GM19328 (cell line): ENCODE results near the gene RPS2.
"Not testable (repeated sequence)": the region's sequence is repeated elsewhere in the genome, so short reads cannot be mapped to it uniquely, and the experiment has no call there.

Experiments
- ATAC-seq: cut with Tn5 transposase; IDR thresholded peaks from one replicate; pipeline ENCODE4 v1.9.1; 2021; ENCODE audit warnings: mild to moderate bottlenecking, moderate library complexity; ENCODE audit not compliant: unreplicated experiment

Gene RPS2

DNA sequence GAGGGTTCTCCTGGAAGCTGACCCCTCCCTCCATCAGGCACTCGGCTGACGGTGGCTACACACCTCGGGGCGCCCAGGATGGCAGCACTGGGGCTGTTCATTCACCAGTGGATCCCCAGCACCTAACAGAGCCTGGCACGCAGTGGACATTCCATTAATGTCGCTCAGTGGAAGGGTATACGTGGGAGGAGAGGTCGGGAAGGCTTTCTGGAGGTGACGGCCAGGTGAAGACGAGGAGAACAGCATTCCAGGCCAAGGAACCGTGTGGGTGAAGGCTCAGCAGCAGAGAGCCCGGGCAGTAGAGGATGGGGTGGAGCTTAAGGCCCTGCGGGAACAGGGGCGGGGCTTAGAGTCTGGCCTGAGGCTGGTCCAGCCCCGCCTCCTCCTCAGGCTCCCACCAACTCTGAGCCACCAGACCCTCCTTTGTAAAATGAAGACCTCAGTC, 43.9 kb downstream of the RPS2 start:
- ATAC-seq, result no peak

GRCh38 chr16:1920122-1920521, 44.5 kb downstream of the RPS2 start:
- not testable (repeated sequence) for ATAC-seq

GRCh38 chr16:1919327-1919998, 45.2 kb downstream of the RPS2 start:
- no peak for ATAC-seq

GRCh38 chr16:1918351-1919326, 46.0 kb downstream of the RPS2 start, which contains the start of gene HS3ST6:
Gene HS3ST6 (minus strand): TSS chr16:1918415. CDS start chr16:1918323, 92 bp downstream.
- ATAC-seq, result no peak

GRCh38 chr16:1917665-1918350, 46.8 kb downstream of the RPS2 start:
- no peak for ATAC-seq

DNA sequence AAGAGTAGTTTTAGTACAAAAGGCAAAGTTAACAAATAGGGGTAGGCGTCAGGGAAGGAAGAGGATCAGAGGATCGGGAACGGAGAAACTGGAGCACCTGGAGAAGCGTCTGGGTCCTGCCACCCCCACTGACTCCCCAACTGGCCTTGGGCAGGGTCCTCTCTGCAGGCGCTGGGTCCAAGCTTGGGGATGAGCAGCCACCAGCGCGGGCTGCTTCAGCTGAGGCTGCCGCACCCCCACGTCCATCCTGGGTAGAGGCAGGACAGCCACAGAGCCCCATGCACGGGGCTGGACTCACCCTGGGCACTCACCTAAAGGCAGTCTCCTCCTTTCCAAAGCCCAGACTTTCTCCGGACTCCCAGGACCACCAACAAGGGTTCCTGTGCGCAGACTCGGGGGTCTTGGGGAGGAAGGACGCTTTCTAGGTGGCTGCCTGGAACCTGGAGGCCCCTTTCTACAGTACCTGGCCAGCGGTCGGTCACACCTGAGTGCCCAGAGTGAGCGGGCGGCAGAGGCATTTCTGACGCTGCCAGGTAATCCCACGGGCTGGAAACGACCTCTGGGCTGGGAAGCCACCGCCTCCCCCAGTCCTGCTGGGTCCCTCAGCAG, 47.5 kb downstream of the RPS2 start:
- no peak for ATAC-seq

DNA sequence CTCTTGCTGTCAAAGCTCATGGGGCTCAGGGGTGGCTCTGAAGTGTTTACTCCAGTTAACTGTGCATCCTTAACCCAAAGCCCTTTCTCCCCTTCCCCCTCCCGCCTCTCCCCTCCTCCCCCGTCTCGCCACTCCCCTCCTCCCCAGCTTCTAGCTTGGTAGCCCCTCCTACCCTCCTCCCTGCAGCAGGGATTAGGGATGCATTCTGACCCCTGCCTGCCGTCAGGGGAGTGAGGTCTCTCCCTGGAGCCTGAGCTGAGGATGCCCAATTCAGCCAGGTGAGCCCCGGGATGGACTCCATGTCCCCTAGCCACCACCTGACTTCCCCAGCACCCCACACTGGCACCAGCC, 48.0 kb downstream of the RPS2 start:
- ATAC-seq, result no peak

DNA sequence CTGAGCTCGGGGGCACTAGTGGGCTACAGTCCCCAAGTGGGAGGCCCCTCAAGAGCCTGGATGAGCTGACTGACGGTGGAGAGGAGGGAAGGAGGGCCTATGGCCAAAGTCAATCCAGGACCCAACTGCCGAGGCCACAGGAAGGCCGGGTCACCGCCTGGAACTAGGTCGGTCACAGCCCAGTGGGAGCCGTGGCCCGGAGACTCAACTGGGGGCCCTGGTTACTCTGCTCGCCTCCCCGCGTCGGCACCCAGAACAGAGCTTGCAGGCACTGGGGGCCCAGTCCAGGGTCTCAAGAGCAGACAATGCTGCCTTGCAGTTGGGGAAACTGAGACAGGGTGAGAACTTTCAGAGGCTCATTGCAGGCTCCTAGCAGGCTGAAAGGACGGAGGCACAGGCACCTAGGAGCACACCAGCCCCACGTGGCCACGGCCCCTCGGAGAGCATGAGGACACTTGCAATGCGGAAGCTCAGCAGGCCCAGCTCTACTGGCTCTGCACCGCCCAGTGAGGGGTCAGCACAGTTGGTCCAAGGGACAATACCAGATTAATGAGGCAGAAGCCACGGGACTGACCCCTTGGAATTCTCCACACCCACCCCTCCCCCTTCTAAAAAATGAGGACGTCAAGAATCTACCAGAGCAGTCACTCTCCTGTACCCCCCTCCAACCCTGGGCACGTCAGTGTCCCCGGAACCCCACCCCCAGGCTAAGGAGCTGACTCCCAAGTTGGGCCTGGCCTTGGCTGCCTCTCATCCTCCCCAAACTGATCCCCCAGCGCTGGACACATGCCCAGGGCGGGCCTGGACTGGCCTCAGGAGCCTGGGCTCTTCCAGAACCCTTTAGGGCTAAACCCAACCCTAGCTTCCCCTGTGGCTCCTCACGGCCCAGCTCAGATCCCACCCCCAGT, 48.6 kb downstream of the RPS2 start:
- no peak for ATAC-seq

DNA sequence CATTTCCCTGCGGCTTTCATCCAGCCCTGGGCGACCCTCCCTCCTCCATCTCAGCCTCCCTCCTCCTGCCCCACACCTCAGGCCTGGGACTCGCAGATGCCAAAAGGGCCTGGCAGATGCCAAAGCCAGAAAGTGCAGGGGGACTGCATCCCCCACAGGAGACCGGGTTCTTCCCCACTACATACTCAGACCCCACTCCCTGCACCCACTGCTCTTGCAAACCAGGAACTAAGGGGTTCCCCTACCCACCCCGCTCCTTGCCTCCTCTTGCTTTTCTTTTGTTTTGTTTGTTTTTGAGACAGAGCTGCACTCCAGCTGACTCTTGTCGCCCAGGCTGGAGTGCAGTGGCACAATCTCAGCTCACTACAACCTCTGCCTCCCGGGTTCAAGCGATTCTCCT, 49.6 kb downstream of the RPS2 start:
- no peak for ATAC-seq

DNA sequence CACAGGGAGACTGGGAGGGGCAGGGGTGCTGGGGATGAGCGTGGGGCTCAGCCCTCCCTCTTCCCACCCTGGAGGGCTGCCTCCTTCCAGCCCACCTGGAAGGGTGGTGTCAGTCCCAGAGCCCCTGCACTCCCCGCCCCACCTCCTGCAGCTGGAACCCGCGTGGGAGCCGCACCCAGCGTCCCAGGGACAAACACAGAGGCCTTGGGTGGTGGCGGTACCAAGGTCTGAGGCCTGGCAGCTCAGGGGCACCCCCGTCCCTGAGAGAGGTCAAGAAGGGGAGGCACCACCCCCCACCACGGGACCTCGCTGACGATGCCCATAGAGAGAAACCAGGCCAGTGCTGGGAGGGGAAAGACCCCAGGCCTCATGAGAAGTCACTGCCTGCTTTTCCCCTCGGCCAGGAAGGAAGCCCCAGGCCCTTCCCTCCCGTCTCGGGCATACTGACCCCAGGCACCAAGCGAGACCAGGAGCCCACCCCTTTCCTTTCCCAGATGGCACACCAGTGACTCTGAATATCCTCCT, 50.5 kb downstream of the RPS2 start:
- ATAC-seq, result no peak

DNA sequence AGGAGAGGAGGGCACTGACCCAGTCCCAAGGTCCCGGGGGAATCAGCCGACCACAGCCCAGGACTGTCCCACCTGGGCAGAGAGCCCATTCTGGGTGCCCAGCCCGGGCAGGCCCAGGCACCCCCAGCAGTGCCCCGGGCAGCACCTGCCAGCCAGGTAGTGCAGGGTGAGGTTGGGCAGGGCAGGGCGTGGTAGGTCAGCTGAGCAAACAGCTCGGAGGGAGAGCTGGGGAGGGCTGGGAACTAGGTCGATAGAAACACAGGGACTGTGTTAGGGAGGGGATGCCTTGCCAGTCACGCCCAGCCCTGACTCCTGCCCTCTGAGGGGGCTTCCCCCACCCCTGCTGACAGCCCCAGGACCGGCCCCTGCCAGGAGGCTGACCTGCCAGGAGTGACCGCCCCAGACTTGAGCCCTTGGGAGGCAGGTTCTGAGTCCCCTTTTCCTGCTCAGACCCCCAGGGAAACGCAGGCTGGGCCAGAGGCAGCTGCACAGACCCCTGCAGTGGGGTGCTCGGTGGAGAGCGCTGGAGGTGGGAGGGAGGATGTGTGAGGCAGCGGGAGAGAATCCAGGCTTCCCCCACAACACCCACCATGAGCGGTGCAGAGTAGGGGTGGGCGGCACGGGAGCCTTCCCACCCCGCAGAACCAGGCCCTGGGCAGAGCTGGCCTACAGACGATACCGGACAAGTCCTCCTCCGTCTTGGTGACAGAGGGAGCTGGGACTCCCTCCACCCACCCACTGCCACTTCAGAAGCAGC, 51.1 kb downstream of the RPS2 start:
- ATAC-seq, result no peak

GRCh38 chr16:1912215-1912543, 52.4 kb downstream of the RPS2 start:
- no peak for ATAC-seq
